ENCODE results near the gene MINDY4B.

MINDY4B gene

DNA sequence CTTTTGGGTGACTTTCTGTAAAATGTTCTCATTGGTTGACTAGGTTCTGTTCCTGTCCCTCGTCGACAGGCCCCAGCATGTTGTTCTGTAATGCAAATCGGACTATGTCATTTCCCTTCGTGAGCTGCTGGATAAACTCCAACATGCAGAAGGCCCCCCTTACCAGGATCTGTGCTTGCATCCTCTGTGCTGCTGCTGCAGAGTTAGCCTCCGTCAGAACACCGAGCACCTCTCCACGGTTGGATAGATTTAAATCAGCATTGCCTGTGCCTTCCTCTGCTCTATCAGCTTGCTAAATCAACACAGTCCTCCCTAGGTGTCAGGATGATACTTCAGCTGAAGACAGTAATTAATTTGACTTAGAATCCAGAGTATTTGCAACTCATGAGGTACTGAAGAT lies 12.7 kb upstream of the MINDY4B start:
- DNase-seq (ENCODE audit: insufficient read length, low spot score), result no peak
- FAIRE-seq, result no peak

DNA sequence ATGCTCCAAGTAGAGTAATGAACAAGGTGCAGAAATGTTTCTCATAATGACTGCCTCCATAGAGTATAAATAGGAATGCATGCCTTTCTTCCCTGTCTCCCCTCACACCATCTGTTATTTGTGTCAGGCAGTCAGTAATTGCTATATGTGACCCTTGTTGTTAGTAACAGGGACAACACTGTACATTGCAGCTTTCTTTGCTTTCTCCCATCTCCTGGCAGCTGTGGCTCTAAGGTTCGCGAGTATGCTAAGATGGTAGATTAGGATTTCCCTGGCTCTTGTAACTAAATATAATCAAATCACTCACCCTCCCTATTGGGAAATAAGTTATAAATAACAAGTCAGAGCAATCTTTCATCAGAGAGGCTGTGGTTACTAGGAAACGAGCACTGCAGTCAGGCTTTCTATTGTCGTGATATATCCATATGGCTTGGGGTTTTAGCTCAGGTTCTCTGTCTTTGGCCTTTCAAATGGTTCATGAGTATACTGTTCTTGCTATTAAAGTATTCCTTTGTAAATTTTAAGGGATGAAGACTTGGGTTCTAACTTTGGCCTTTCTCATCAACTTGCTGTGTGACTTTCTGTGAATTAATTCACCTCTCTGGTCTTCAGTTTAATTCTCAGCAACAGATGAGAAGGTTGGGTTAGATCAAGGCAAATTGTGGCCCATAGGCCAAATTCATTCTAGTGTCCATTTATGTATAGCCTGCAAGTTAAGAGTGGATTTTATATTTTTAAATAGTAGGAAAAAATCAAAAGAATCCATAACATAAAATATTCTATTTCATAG lies 8.1 kb upstream of the MINDY4B start:
- FAIRE-seq (no peak), DNase-seq (ENCODE audit: insufficient read length, low spot score) (no peak)
- TF ChIP-seq, protein P1, sequence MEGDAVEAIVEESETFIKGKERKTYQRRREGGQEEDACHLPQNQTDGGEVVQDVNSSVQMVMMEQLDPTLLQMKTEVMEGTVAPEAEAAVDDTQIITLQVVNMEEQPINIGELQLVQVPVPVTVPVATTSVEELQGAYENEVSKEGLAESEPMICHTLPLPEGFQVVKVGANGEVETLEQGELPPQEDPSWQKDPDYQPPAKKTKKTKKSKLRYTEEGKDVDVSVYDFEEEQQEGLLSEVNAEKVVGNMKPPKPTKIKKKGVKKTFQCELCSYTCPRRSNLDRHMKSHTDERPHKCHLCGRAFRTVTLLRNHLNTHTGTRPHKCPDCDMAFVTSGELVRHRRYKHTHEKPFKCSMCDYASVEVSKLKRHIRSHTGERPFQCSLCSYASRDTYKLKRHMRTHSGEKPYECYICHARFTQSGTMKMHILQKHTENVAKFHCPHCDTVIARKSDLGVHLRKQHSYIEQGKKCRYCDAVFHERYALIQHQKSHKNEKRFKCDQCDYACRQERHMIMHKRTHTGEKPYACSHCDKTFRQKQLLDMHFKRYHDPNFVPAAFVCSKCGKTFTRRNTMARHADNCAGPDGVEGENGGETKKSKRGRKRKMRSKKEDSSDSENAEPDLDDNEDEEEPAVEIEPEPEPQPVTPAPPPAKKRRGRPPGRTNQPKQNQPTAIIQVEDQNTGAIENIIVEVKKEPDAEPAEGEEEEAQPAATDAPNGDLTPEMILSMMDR (IDR thresholded peaks at IDR 0.05; ENCODE audit: insufficient read depth, missing control alignments), result no peak

More for the DNA sequence above, 12.7 kb upstream of the MINDY4B start:
- TF ChIP-seq, protein P1 (IDR thresholded peaks at IDR 0.05; ENCODE audit: insufficient read depth, missing control alignments), result no peak

DNA sequence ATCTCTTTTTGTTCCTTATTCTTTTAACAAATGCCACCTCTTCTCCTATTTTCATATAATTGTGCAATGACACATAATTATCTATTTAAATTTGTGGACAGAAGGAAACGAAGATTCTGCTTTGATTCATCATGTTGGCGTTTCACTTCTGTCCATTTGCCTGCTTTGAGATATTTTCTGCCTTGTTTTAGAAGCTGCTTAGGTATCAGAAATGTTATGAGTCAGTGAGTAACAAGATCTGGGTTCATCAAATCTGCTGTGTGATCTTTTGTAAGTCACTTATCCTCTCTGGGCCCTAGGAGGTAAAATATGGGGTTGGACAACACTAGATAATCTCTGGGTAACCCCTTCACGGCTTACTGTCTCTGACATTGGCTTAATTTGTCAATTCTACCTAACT lies 7.3 kb upstream of the MINDY4B start:
- FAIRE-seq (no peak), DNase-seq (ENCODE audit: insufficient read length, low spot score) (no peak)
- TF ChIP-seq, protein P1 (IDR thresholded peaks at IDR 0.05; ENCODE audit: insufficient read depth, missing control alignments), result no peak

DNA sequence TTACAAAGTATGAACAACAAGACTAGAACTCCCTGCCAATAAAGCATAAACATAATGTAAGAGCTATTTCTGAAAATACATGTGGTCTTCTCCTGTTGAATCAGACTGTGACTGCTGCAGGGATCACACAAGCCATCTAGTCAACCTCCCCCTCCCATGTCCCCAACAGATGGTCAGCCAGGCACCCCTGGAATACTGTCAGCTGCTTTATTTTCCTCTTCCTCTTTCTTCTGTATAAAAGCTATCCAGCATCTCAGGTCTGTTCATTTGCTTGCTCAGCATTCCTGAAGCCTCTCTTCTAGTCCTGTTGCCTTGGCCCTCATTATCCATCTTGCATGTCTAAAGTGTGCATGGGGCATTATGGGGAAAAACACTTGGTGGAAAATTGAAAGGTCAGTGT lies 6.5 kb upstream of the MINDY4B start:
- FAIRE-seq (no peak), DNase-seq (ENCODE audit: insufficient read length, low spot score) (no peak)
- TF ChIP-seq, protein P1 (IDR thresholded peaks at IDR 0.05; ENCODE audit: insufficient read depth, missing control alignments), result no peak

DNA sequence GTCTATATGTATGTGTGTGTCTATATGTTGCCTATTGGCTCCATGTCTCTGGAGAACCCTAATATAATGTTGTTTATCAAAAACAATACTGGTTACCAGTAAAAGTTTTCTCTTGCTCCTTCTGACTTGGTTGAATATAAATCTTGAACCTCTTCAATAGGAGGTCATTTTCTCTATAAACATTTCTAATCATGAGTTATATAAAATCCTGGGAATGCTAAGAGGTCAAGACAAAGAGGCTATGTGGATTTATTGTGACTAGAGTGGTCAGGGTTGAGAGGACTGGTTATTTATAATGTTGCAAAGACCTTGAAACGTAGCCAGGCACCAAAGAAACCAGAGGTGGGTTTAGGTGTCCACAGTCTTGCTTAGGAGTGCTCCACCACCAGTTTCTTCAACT lies 1.2 kb upstream of the MINDY4B start:
- FAIRE-seq (no peak), DNase-seq (ENCODE audit: insufficient read length, low spot score) (no peak)
- TF ChIP-seq, protein P1 (IDR thresholded peaks at IDR 0.05; ENCODE audit: insufficient read depth, missing control alignments), result no peak

DNA sequence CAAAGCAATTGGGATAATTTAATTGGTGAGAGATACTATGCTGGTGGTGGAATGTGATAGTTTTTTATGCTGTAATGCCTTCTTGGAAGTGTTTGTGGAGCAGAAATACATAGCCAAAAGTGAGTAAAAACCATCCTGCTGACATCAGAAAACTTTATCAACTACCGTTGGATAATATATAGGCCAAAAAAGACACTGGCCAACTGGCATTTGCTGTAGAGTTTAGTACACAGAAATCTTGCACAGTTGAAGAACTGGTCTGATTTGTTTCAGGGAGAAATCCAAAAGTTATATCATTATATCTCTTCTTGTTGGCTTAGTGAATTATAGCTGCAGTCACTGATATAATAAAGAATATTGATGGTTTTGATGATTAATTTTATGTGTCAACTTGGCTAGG lies 507 bp upstream of the MINDY4B start:
- DNase-seq (ENCODE audit: insufficient read length, low spot score), result no peak
- no peak for FAIRE-seq
- TF ChIP-seq, protein P1 (IDR thresholded peaks at IDR 0.05; ENCODE audit: insufficient read depth, missing control alignments), result no peak

DNA sequence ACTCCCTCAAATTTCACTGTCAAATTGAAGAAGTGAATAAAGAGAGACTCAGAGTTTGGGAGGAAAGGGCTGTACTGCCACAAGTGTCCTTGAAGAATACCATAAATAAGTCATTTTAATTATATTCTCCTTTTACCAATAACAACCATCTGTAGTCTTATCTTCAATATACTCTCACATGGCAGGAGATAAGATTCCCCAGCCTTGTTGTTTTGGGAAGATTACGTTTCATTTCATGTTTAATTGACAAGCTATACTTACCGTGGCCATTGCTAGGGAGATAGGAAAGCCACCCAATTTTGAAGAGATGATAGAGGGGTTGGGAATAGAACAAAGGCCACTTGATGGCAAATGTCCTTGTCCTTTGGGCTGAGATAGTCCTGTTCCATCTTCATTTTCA lies 2.3 kb downstream of the MINDY4B start:
- TF ChIP-seq, protein P1 (IDR thresholded peaks at IDR 0.05; ENCODE audit: insufficient read depth, missing control alignments), result no peak
- no peak for FAIRE-seq
- no peak for DNase-seq (ENCODE audit: insufficient read length, low spot score)

Measured in D721Med (cell line).